COLO668 (cell line): ENCODE measurements around the gene FLRT2.

Experiments used
- DNase-seq: peaks from one replicate; lab custom pipeline; 2025; ENCODE audit not compliant: unreplicated experiment; lab: John Stamatoyannopoulos, UW

FLRT2 gene

GRCh38 chr14:85562630-85563029 is 32.7 kb downstream of the FLRT2 start:
- DNase-seq, result no peak

GRCh38 chr14:85564841-85565527 is 35.0 kb downstream of the FLRT2 start:
- DNase-seq, result no peak

- no peak for DNase-seq
These were observed 35.9 kb downstream of the FLRT2 start for GRCh38 chr14:85565862-85566296.

GRCh38 chr14:85566603-85567002 is 36.7 kb downstream of the FLRT2 start:
- no peak for DNase-seq

GRCh38 chr14:85572011-85572410 is 42.1 kb downstream of the FLRT2 start:
- no peak for DNase-seq

- DNase-seq, result no peak
These were observed 42.9 kb downstream of the FLRT2 start for GRCh38 chr14:85572845-85573244.

- no peak for DNase-seq
These were observed 43.5 kb downstream of the FLRT2 start for GRCh38 chr14:85573406-85573805.

- DNase-seq, result no peak
These were observed 45.1 kb downstream of the FLRT2 start for GRCh38 chr14:85574853-85575616.

- no peak for DNase-seq
These were observed 45.6 kb downstream of the FLRT2 start for GRCh38 chr14:85575617-85575898.

GRCh38 chr14:85576218-85576617 is 46.3 kb downstream of the FLRT2 start:
- no peak for DNase-seq

GRCh38 chr14:85576848-85577542 is 47.1 kb downstream of the FLRT2 start:
- no peak for DNase-seq

- no peak for DNase-seq
These were observed 47.7 kb downstream of the FLRT2 start for GRCh38 chr14:85577543-85578114.

- no peak for DNase-seq
These were observed 48.4 kb downstream of the FLRT2 start for GRCh38 chr14:85578357-85578756.

GRCh38 chr14:85578930-85579329 is 49.0 kb downstream of the FLRT2 start:
- no peak for DNase-seq

- no peak for DNase-seq
These were observed 50.0 kb downstream of the FLRT2 start for GRCh38 chr14:85579942-85580341.

- DNase-seq, result no peak
These were observed 50.7 kb downstream of the FLRT2 start for GRCh38 chr14:85580536-85581140.

GRCh38 chr14:85581691-85582090 is 51.7 kb downstream of the FLRT2 start:
- no peak for DNase-seq

- no peak for DNase-seq
These were observed 53.4 kb downstream of the FLRT2 start for GRCh38 chr14:85583380-85583779.

GRCh38 chr14:85584481-85584880 is 54.5 kb downstream of the FLRT2 start:
- no peak for DNase-seq

GRCh38 chr14:85587151-85587711 is 57.3 kb downstream of the FLRT2 start:
- no peak for DNase-seq

- no peak for DNase-seq
These were observed 60.8 kb downstream of the FLRT2 start for GRCh38 chr14:85590784-85591183.
